Muscle of leg (tissue), 11 donors: ENCODE results near the gene SCO2. TPM values are rescaled to one million over a fixed set of nuclear protein-coding genes. Genes with fewer than 3 reads are reported as not detected.

Experiments
- DNase-seq: peaks from one replicate; pipeline ENCODE4 v3.0.0; 2013
- H3K27ac ChIP-seq: one replicate; pipeline ENCODE4 v1.5.1; 2013; ENCODE audit warnings: mild to moderate bottlenecking, low read length, control low read depth
- H3K27me3 ChIP-seq: one replicate; pipeline ENCODE4 v1.6.1; 2013; ENCODE audit warnings: low read length; ENCODE audit not compliant: control insufficient read depth, insufficient read depth
- H3K36me3 ChIP-seq: one replicate; pipeline ENCODE4 v1.6.1; 2013; ENCODE audit warnings: low read length; ENCODE audit not compliant: control insufficient read depth, insufficient read depth
- H3K4me1 ChIP-seq: one replicate; pipeline ENCODE4 v1.6.1; 2013; ENCODE audit warnings: low read length; ENCODE audit not compliant: control insufficient read depth, insufficient read depth
- H3K4me3 ChIP-seq: one replicate; pipeline ENCODE4 v1.5.1; 2013; ENCODE audit warnings: low read length, control low read depth
- H3K9me3 ChIP-seq: replicated peaks from 2 replicates; pipeline ENCODE4 v1.6.1; 2013; ENCODE audit warnings: low read depth, low read length; ENCODE audit not compliant: control insufficient read depth
- WGBS: methylation state at CpG from one replicate; pipeline ENCODE4 v1.1.5; 2013; ENCODE audit warnings: missing lambda C conversion rate; ENCODE audit not compliant: insufficient coverage; 5-methylcytosine and 5-hydroxymethylcytosine counted together
- polyA plus RNA-seq, 8 donors: library from polyadenylated mRNA; unstranded; fragments of 120-200 nt; gene quantifications; one replicate each; pipeline versions ENCODE4 v1.2.1 to v1.2.3, GENCODE V29; 2013; ENCODE audit warnings: inconsistent platforms in 1 of 8, low replicate concordance in 1 of 8; ENCODE audit not compliant: insufficient read length in 8 of 8, insufficient read depth in 1 of 8
- total RNA-seq: library from RNA; stranded (reverse); fragments of 120-200 nt; gene quantifications from one replicate; pipeline ENCODE4 v1.2.4, GENCODE V29; 2013

SCO2 gene
- total and polyA plus RNA-seq, 9 donors, result 0.40 to 7.0 (median 3.1) TPM

DNA sequence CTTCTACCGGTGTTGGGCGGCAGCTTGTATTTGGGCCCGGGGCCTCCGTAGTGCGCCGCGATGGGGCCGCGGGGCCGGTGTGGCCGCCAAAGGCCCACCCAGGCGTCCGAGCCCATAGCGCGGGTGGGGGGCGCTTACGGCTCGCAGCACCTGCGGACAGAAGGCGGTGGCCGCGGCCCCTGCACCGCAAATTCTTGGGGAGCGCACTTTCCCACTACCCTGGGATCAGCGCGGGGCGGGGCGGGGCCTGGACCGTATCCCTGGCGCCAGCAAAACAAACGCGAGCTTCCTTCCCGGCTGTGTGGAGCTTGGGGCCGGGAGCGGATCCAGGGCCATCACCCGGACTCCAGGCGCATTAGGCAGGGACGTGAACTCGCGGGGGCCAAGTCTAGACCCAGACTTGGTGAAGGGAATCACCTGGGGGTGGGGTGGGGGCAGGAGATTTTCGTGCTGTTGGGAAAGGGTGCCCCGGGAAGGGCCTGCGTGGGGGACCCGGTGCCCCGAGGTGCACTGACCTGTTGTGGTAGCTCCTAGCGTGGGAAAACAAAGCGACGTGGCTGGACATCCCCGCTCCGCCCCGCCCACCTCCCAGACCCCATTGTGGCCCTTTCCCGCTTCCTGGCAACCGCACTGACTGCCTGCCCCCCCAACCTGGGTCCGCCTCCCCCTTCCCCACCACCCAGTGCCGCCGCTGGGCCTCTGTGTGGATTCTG lies 6.7 kb upstream of the SCO2 start:
- no peaks in the 10 kb centered on the region for H3K36me3 ChIP-seq
- H3K4me1 ChIP-seq, result peaks cover 35% of the 10 kb centered on the region
- WGBS, result under 1% methylated on average over 44 of the region's 56 CpGs
- DNase-seq, result peak; percentile 83
- H3K27me3 ChIP-seq, result peaks cover 73% of the 10 kb centered on the region
- no peaks in the 10 kb centered on the region for H3K9me3 ChIP-seq
- H3K27ac ChIP-seq, result peak overlapping the region; percentile 79
- peak overlapping the region; percentile 47 for H3K4me3 ChIP-seq

- Histone ChIP-seq H3K36me3 (no peaks in the 10 kb centered on the region), H3K4me1 (peaks cover 39% of the 10 kb centered on the region), H3K27ac (peak overlapping the region; percentile 79), H3K4me3 (peak overlapping the region; percentile 47), H3K27me3 (peaks cover 70% of the 10 kb centered on the region), H3K9me3 (no peaks in the 10 kb centered on the region)
- WGBS, result under 1% methylated on average over 40 of the region's 44 CpGs
- DNase-seq, result peak; percentile 47
Observed at GRCh38 chr22:50531546-50531961, 6.2 kb upstream of the SCO2 start.

GRCh38 chr22:50530877-50531545 lies 5.6 kb upstream of the SCO2 start:
- peak; percentile 85 for DNase-seq
- Histone ChIP-seq H3K36me3 (no peaks in the 10 kb centered on the region), H3K27me3 (peaks cover 70% of the 10 kb centered on the region), H3K27ac (peak overlapping the region; percentile 79), H3K4me1 (peaks cover 41% of the 10 kb centered on the region), H3K9me3 (no peaks in the 10 kb centered on the region), H3K4me3 (peak overlapping the region; percentile 47)
- WGBS, result 6% methylated on average over 53 of the region's 53 CpGs

DNA sequence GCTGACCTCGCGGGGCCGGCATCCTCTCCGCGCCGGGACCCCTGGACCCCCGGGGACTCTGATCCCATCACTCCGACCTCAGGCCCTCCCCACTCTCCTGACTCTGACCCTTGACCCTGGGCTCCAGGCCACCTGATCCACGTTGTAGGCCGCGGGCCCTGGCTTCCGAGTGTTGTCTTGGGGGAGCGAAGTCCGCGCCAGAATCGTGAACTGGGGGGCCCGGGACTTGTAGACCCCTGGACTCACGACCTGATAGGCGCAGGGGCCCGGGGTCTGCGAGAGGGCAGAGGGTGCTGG lies 5.1 kb upstream of the SCO2 start:
- Histone ChIP-seq H3K27ac (peak overlapping the region; percentile 60), H3K4me1 (peaks cover 41% of the 10 kb centered on the region), H3K36me3 (no peaks in the 10 kb centered on the region), H3K4me3 (peak overlapping the region; percentile 47), H3K27me3 (peaks cover 70% of the 10 kb centered on the region), H3K9me3 (no peaks in the 10 kb centered on the region)
- no peak for DNase-seq
- WGBS, result 2% methylated on average over 21 of the region's 21 CpGs

- H3K27ac ChIP-seq, result peak within 1 kb of the TSS; percentile 67
- H3K4me1 ChIP-seq, result peaks cover 41% of the 10 kb centered on the region
- no peaks in the 10 kb centered on the region for H3K9me3 ChIP-seq
- H3K36me3 ChIP-seq, result no peaks in the 10 kb centered on the region
- peaks cover 65% of the 10 kb centered on the region for H3K27me3 ChIP-seq
- H3K4me3 ChIP-seq, result peak within 1 kb of the TSS; percentile 47
- WGBS, result under 1% methylated on average over 92 of the region's 92 CpGs
- DNase-seq, result peak; percentile 86
Observed at GRCh38 chr22:50529897-50530579, 4.6 kb upstream of the SCO2 start, which contains the start of gene TYMP. Gene TYMP (minus strand): TSS chr22:50530012. CDS start chr22:50529709, 303 bp downstream.

GRCh38 chr22:50529416-50529896 lies 4.1 kb upstream of the SCO2 start:
- peaks cover 47% of the 10 kb centered on the region for H3K4me1 ChIP-seq
- DNase-seq, result peak; percentile 55
- 7% methylated on average over 50 of the region's 50 CpGs for WGBS
- H3K4me3 ChIP-seq, result peak overlapping the region; percentile 36
- H3K27me3 ChIP-seq, result peaks cover 61% of the 10 kb centered on the region
- no peaks in the 10 kb centered on the region for H3K9me3 ChIP-seq
- peak overlapping the region; percentile 67 for H3K27ac ChIP-seq
- no peaks in the 10 kb centered on the region for H3K36me3 ChIP-seq

DNA sequence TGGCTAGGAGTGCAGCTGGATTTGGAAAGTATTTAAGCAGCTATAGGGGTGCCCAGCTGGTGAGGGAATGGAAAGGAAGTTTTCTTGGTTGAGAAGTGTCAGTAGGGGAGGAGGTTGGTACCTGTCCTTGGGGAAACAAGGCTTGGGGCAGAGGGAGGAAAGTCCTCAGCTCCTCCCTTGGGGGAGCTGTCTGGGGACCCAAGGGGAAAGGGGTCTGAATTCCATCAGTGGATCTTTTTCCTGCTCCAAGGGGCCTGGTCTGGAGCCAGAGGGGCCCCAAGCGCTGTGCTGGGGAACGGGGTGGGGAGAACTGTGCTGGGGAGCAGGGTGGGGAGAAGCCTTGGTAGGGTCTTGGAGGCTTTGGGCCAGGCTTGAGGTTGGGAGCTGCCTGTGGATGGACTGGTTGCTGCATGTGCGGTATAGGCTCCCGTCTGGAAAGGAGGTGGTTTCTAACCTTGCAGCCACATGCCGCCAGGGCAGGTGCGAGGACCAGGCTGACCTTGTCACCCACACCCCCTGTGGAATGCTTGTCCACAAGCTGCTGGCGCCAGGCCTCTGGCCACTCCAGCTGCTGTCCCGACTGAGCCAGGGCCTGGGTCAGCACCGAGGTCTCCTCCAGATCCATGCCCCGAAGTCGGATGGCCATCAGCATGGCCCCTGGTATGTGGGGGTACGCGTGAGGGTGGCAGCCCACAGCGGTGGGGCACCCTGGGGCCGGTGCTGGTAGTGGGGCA lies 3.5 kb upstream of the SCO2 start:
- peak overlapping the region; percentile 67 for H3K27ac ChIP-seq
- H3K36me3 ChIP-seq, result peaks cover 5% of the 10 kb centered on the region
- peaks cover 55% of the 10 kb centered on the region for H3K27me3 ChIP-seq
- DNase-seq, result peak; percentile 33
- 52% methylated on average over 10 of the region's 15 CpGs for WGBS
- H3K9me3 ChIP-seq, result no peaks in the 10 kb centered on the region
- peak overlapping the region; percentile 36 for H3K4me3 ChIP-seq
- peaks cover 51% of the 10 kb centered on the region for H3K4me1 ChIP-seq

DNA sequence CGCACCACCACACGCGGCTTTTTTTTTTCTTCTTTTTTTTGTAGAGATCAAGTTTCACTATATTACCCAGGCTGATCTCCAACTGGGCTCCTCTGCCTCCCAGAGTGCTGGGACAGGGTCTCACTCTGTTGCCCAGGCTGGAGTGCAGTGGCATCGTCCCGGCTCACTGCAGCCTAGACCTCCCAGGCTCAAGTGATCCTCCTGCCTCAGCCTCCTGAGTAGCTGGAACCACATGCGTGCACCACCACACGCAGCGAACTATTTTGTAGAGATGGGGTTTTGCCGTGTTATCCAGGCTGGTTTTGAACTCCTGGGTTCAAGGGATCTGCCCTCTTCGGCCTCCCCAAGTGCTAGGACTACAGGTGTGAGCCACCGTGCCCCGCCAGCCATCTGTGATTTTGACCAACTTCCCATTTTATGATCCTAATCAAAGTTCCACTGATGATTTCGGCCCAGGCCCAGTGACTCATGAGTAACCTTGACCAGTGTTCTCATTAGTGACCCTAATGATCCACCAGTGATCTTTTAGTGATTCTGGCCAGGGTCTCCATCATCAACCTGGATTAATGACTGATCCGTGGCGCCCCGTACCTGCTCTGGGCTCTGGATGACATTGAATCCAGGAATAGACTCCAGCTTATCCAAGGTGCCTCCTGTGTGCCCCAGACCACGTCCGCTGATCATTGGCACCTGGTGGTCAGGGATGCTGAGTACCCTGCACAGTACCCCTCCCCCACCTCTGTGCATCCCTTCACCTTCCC lies 2.7 kb upstream of the SCO2 start:
- peaks cover 13% of the 10 kb centered on the region for H3K36me3 ChIP-seq
- H3K4me1 ChIP-seq, result peaks cover 51% of the 10 kb centered on the region
- H3K27me3 ChIP-seq, result peaks cover 48% of the 10 kb centered on the region
- peak overlapping the region; percentile 3 for H3K27ac ChIP-seq
- H3K9me3 ChIP-seq, result no peaks in the 10 kb centered on the region
- no peak for DNase-seq
- H3K4me3 ChIP-seq, result no peak overlapping the region
- 94% methylated on average over 12 of the region's 18 CpGs for WGBS
